Hepatocyte (in vitro differentiated cells): ENCODE measurements around the gene SLC16A9.

ENCODE experiments used
- EZH2phosphoT487 ChIP-seq: fragments of 200-600 bp; sonication (generic); IDR thresholded peaks from one replicate; pipeline ENCODE4 v1.6.1; 2018; ENCODE audit warnings: antibody characterized with exemption, mild to moderate bottlenecking, low read depth, moderate library complexity; ENCODE audit not compliant: unreplicated experiment, severe bottlenecking
- TF ChIP-seq, protein P1 (sequence below): fragments of 200-600 bp; sonication (generic); IDR thresholded peaks from 2 replicates; pipeline ENCODE4 v1.5.1; 2016; ENCODE audit warnings: antibody characterized with exemption, mild to moderate bottlenecking; ENCODE audit not compliant: poor library complexity

DNA sequence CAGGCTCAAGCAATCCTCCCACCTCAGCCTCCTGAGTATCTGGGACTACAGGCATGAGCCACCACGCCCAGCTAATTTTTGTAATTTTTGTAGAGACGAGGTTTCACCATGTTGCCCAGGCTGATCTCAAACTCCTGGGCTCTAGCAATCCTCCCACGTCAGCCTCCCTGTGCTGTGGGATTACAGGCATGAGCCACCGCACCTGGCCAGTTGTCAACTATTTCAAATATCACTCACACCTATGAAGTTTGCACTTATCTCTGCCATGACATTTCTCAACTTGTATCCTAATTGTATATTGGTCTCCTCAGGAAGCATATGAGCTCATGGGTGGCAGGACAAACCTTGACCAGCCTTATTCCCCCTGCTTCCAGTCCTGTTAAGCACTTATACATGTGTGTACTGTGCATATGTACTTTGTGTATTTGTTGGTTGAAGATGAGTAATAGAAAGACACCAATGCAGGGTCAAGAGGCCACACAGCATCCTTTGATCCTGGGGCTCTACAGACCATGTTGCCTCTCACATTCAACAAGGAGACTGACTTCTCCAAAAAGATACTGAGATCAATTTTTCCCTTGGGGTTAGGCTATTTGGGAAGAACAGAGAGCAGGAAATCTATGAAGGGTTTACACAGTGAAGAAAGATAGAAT is 82.2 kb downstream of the SLC16A9 start:
- TF ChIP-seq, protein P1, sequence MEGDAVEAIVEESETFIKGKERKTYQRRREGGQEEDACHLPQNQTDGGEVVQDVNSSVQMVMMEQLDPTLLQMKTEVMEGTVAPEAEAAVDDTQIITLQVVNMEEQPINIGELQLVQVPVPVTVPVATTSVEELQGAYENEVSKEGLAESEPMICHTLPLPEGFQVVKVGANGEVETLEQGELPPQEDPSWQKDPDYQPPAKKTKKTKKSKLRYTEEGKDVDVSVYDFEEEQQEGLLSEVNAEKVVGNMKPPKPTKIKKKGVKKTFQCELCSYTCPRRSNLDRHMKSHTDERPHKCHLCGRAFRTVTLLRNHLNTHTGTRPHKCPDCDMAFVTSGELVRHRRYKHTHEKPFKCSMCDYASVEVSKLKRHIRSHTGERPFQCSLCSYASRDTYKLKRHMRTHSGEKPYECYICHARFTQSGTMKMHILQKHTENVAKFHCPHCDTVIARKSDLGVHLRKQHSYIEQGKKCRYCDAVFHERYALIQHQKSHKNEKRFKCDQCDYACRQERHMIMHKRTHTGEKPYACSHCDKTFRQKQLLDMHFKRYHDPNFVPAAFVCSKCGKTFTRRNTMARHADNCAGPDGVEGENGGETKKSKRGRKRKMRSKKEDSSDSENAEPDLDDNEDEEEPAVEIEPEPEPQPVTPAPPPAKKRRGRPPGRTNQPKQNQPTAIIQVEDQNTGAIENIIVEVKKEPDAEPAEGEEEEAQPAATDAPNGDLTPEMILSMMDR, result no peak
- TF ChIP-seq EZH2phosphoT487, result no peak
